Suprapubic skin (tissue), 3 donors: ENCODE data around the gene SAMD9.
"Not testable (repeated sequence)": the region's sequence is repeated elsewhere in the genome, so short reads cannot be mapped to it uniquely, and the experiment has no call there.

Experiments used
- EP300 ChIP-seq: sonication (generic); formaldehyde crosslinking; IDR thresholded peaks from one replicate; pipeline ENCODE4 v1.6.1; 2017; ENCODE audit warnings: antibody characterized with exemption
- TF ChIP-seq, protein P1 (sequence below), 2 donors: fragments of 200-600 bp in 1 of 2; fragments of 450-650 bp in 1 of 2; sonication (generic) in 1 of 2; IDR thresholded peaks; one replicate each; pipeline ENCODE4 v1.5.1; 2016 to 2019; ENCODE audit warnings: antibody characterized with exemption in 2 of 2, mild to moderate bottlenecking in 1 of 2, moderate library complexity in 1 of 2

DNA sequence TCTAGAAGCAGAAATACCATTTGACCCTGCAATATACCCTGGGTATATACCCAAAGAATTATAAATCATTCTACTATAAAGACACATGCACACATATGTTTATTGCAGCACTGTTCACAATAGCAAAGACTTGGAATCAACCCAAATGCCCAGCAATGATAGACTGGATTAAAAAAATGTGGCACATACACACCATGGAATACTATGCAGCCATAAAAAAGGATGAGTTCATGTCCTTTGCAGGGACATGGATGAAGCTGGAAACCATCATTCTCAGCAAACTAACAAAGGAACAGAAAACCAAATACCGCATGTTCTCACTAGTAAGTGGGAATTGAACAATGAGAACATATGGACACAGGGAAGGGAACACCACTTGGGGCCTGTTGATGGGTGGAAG lies 9.2 kb upstream of the SAMD9 start:
- TF ChIP-seq EP300, result not testable (repeated sequence)
- TF ChIP-seq, protein P1, sequence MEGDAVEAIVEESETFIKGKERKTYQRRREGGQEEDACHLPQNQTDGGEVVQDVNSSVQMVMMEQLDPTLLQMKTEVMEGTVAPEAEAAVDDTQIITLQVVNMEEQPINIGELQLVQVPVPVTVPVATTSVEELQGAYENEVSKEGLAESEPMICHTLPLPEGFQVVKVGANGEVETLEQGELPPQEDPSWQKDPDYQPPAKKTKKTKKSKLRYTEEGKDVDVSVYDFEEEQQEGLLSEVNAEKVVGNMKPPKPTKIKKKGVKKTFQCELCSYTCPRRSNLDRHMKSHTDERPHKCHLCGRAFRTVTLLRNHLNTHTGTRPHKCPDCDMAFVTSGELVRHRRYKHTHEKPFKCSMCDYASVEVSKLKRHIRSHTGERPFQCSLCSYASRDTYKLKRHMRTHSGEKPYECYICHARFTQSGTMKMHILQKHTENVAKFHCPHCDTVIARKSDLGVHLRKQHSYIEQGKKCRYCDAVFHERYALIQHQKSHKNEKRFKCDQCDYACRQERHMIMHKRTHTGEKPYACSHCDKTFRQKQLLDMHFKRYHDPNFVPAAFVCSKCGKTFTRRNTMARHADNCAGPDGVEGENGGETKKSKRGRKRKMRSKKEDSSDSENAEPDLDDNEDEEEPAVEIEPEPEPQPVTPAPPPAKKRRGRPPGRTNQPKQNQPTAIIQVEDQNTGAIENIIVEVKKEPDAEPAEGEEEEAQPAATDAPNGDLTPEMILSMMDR (IDR thresholded peaks at IDR 0.05), result not testable (repeated sequence)
